Cardiac septum (tissue), 1 donor: ENCODE data around the gene HEMK1. TPM values are rescaled to one million over a fixed set of nuclear protein-coding genes. Genes with fewer than 3 reads are reported as not detected.
A peak's percentile ranks its signal among the peaks of the same experiment; 100 is the strongest.

ENCODE experiments used
- DNase-seq: peaks from one replicate; pipeline ENCODE4 v3.0.0-alpha.2; 2020; ENCODE audit warnings: low spot score
- intact Hi-C: fragments of 100-400 bp; cut with DNase I; formaldehyde crosslinking; loops from one replicate; pipeline ENCODE4 v1.14.0; 2022
- total RNA-seq: library from RNA; stranded (reverse); fragmentation: NEBNext Ultra II Directional; extraction: Animal tissue kit (Norgen Biotek cat#: 25700); gene quantifications from one replicate; pipeline ENCODE4 v1.2.1, GENCODE V29; 2021
- donor health status: DM: no; HTN: no; CAD: no.

Gene HEMK1
- total RNA-seq, 1 donor from 2014 or later = 14.4 TPM

DNA sequence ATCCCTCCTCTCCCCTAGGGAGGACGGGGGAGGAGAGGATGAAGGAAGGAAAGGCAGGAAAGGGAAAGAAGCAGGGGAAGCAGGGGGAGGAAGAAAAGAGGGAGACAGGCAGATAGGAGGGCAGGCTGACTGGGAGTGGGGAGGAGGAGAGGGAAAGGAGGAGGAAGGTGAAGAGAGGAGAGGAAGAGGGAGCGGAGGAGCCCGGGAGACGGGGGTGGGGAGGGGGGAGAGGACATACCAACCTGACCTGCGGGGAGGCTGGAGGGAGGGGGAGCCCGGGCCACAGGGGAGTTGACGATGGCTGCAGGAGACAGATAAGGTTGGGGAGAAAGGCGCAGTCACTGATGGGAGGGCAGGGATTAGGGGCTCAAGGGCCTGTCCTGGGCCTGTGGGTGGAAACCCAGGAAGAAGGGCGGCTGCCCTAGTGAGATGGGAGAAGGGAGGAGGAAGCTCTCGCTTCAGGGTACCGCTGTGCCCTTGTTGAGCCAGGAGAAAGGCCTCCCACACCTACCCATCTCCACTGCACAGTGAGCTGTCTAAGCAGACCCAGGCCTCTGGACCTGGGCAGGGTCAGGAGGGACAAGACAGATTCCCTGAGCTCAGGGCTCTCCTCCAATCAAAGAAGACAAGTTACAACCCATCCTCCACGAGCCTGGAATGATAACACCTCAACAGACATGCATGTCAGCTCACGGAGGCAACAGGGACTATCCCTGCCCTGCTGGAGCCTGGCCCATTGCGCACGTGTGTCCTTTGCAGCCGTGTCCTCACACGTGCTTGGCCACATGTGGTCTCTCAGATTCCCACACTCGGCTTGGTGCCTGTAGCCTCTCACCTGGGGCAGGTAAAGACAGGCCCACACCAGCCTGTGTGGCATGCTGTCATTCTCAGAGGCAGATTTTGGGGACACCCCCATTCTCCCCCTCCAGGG, 29.7 kb upstream of the HEMK1 start:
- intact Hi-C loops = no loop called here
- DNase-seq = no peak

GRCh38 chr3:50542177-50543034, 26.9 kb upstream of the HEMK1 start:
- no peak for DNase-seq
- intact Hi-C loops = loop anchor here (1.0 to 2.0 kb wide), 2 partner anchors 106 to 196 kb away; no protein-coding TSS in a partner anchor

- no peak for DNase-seq
- intact Hi-C loops = no loop called here
Observed at GRCh38 chr3:50545781-50546180, 23.5 kb upstream of the HEMK1 start.

DNA sequence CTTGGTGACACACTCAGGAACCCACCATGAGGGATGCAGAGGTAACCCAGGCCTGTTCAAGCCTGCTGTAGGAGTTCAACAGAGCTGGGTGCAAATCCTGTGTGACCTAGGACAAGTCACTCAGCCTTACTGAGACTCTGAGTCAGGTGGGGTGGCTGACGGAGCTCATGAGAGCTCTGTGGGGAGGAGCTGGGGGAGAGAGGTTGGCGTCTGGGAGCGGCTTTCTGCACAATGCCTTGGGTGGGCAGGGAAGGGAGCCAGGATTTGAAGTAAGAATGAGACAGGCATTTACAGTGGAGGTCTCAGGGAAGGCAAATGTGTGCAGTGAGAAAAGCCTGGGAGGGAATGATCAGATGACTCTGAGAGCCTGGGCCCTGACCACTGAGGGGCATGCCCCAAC, 20.1 kb upstream of the HEMK1 start:
- intact Hi-C loops = no loop called here
- no peak for DNase-seq

GRCh38 chr3:50550079-50550736, 19.1 kb upstream of the HEMK1 start:
- intact Hi-C loops = no loop called here
- peak; percentile 81 for DNase-seq

DNA sequence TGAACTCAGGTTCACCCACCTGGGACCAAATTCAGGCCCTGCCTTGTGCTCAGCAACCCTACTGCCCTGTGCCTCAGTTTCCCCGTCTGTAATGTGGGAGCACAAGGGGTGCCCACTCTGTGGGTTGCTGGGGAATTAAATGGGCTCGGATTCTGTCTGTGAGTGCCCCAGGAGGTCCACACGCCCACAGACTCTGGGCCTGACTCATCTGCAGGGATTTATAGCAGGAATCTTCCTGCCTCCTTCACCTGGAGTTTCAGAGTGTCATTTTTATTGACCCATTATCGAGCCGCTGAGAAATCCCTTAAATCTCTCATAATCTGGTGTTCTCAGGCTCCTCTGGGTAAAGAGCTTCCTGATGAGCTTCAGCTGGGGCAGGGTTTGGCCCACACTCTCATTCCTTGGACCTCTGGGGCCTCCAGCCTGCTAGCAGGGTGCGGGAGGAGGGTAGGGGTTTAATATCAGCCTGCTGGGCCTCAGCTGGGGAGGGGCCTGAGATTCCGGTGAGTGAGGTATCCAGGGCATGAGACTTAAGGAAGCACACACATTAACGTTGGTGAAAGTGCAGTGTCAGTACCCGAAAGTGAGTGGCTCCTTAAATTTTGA, 18.2 kb upstream of the HEMK1 start:
- no peak for DNase-seq
- intact Hi-C loops = no loop called here

DNA sequence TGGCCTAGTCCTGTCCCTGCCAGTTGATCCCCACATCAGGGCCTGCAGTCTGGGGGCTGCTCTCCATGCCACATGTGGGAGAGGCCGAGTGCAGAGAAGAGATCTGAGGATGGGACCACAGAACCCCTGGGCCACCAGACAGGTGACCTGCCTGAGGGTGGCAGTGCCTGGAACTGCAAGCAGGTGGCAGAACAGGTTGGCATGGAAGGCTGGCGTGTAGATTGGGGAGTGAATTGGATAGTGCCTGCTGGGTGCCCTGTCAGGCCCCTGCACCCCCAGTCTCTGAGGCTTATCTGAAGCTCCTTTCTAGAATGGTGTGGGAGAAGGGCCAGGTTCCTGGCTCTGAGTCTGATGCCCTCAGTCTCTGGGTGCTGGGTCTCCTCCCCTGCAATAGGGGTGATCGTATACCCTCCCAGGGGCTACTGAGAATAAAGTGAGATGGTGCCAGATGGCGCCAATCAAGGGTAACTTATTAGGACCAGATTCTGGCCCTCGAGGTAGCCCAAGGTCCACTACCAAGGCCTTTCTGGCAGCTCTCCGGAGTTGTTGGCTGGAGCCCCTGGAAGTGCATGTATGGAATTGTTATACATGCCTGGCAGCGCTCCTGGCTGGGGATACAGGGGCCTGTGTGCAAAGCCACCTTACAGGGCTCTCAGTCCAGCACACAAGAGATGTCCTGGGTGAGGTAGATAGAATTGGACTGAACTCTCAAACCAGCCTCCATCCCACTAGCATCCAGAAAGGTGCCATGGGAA, 17.5 kb upstream of the HEMK1 start:
- intact Hi-C loops = no loop called here
- DNase-seq = no peak

GRCh38 chr3:50552598-50552997, 16.7 kb upstream of the HEMK1 start:
- intact Hi-C loops = no loop called here
- DNase-seq = no peak

DNA sequence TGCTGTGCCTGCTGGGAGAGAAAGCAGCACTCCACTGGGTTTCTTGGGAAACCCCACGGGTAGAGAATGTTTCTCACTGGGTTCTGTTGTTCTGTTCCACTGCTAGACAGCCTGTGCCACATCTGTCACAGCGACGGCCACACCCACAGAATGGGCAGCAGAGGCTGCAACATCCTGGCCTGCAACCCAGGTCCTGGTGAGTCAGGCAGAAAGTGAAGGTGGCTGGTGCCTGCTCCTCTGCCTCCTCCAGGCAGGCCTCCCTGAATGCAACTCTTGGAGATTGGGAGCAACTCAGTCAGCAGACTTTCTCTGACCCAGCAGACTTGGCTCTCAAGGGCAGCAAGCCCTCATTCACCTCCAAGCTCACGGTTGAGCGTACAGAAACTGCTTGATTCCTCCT, 14.8 kb upstream of the HEMK1 start:
- DNase-seq = no peak
- intact Hi-C loops = no loop called here

DNA sequence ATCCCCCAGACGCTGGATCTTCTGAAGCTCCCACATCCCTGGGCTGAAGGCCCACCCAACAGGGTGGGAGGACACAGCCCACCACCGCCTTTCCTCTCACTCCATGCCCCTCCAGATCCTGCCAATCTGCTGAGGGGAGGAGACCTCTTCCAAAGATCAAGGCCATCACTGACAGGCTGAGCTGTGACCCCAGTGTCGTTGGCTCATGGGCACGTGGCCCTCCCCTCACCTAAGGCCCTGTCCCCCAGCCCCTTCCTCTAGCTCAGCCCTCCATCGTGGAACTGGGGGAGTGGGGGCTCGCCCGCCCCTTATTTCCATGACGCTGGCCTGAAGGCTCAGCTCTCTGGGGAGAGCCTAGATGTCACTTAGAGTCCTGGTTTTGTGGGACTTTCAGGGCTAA, 12.2 kb upstream of the HEMK1 start:
- no peak for DNase-seq
- intact Hi-C loops = no loop called here

GRCh38 chr3:50557915-50558314, 11.4 kb upstream of the HEMK1 start:
- intact Hi-C loops = no loop called here
- DNase-seq = no peak

DNA sequence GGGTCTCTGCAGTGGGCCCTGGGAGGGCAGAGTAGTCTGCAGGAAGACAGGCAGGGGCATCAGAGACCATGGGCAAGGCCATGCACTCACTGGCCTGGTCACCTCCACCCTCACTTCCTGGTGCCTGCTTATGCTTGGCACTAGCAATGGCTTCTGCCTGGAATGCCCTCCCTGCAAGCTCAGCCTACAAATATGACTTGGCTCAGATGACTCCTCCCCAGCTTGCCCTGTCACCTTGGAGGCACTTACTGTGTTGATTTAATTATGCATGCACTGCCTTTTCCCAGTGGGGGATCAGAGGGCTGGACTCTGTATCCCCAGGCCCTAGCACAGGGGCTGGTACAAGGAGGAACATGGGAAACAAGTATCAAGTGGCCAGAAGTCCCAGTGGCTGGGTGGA, 9.6 kb upstream of the HEMK1 start:
- DNase-seq = no peak
- intact Hi-C loops = no loop called here

GRCh38 chr3:50562861-50563260, 6.5 kb upstream of the HEMK1 start:
- no peak for DNase-seq
- intact Hi-C loops = no loop called here

DNA sequence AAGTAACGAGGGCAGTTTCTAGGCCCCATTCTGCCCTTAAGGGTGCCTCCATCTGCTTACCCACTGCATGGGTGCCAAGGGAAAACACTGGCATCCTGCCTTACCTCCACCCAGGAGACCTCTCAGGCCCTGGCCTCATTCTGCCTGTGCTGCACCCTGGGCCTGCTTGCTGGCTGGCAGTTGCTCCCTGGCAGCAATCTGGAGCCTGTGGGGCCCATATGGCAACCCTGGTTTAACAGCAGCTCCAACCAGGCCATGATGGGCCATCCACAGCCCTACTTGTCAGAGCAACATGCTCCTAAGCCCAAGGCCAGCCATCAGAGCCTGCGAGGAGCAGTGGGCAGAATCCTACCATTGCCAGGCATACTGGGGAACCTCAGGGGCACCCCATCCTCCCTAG, 5.5 kb upstream of the HEMK1 start:
- intact Hi-C loops = no loop called here

DNA sequence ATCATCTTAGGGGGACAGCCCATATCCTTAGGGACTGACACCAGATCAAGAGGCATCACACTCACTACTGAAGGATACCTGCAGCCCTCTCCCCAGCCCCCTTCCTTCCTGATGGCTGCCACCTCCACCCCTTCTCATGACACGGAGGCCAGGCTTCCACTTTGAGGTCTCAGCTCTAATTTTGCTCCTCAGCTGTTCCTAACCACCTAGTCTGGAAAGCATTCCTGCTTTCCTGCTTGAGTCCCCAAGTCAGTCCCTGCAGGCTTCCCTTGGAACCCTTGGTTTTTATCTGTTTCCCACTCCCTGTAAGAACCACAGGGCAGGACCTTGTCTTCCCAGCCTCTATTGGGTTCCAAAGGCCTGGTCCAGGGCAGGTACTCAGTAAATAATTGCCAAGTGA, 5.0 kb upstream of the HEMK1 start:
- no peak for DNase-seq
- intact Hi-C loops = no loop called here

More for the DNA sequence above, 5.5 kb upstream of the HEMK1 start:
- no peak for DNase-seq

DNA sequence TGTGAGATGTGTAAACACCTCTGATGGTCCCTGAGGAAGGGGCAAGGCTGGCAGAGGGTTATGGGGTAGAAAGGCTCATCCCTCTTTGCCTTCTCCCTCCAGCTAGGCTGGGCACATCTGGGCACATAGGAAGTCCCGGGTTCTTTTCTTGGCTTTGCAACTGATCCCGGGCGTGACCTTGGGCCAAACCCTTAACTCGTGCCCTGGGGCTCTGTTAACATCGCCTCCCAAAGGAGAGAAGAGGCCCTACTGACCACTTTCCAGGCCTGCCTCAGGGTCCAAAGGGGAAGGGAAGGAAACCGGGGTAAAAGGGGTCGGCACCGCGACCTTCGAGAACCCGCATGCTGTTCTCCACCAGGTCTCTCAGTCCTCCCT, 2.3 kb upstream of the HEMK1 start:
- no peak for DNase-seq
- intact Hi-C loops = loop anchor here (5.0 kb wide), 1 partner anchor 825 kb away; the partner anchor contains the start of gene RBM15B

DNA sequence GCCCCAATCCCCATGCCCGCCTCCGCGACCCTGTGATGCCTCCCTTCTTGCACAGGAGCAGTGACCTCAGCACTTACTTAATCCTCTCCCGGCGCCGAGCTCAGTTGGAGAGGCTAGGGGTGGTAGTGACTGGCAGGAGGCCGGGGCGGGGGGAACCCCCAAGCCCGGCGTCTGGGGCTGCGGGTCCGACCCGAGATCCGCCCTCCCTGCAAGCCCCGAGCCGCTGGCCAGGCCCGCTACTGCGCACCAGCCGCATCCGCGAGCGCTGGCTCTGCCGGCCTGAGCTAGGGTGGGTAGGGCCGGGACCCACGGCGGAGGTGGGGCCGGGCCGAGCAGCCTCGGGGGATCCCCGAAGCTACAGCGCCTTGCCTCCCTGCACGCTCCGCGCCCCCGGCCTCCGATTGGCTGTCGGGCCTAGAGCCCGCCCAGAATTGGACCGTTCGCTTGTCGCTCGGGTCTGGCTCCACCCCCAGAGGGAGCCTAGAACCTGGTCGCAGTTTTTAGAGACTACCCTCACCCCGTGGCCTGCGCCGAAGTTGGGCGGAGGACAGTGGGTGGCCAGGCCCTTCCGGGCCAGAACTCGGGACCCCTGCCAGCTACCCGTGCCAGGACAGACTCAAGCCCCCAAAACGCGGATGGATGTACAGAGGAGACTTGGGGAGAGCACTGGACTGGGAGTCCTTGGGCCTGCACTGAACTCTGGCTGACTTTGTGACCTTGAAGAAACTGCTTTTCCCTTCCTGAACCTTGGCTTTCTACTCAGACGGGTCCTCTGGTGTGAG, 1.7 kb upstream of the HEMK1 start, which contains the start of gene C3orf18:
Gene C3orf18 (minus strand): TSS at position 362 of the 782 bp plus-strand sequence. CDS start 2,048 bp downstream, outside the sequence.
- intact Hi-C loops = loop anchor here (5.0 kb wide), 1 partner anchor 825 kb away; the partner anchor contains the start of gene RBM15B
- peak; percentile 97 for DNase-seq
